Prostate gland (tissue), 2 donors: ENCODE data around the gene ADCY1.

Experiments used
- POLR2A ChIP-seq: fragments of 450-650 bp; IDR thresholded peaks from one replicate; pipeline ENCODE4 v1.6.1; 2016; ENCODE audit warnings: antibody characterized with exemption, mild to moderate bottlenecking
- TF ChIP-seq, protein P1 (sequence below), 4 experiments: fragments of 200-600 bp in 2 of 4; fragments of 450-650 bp in 2 of 4; sonication (generic) in 2 of 4; IDR thresholded peaks; 1 replicate in 3 of 4; 2 replicates in 1 of 4; pipeline ENCODE4 v1.5.1; 2016 to 2019; ENCODE audit warnings: antibody characterized with exemption in 4 of 4, mild to moderate bottlenecking in 2 of 4, moderate library complexity in 2 of 4

DNA sequence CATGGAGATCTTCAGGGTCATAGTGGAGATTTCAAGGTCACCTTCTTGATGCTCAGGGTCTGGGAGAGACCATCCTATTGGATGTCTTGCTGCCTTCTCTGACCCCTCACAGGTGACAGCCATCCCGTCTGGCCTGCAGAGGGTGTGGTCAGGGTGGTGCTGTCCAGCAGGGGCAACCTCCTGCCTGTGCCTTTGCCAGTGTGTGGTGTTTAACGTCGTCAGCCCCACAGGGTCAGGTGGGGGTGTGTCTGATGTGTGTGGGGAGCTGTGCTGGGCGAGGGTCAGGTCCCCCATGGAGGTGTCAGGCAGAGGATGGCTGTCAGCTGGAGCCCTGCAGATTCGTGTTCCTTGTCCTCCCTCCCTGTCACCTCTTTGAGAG, 16.5 kb downstream of the ADCY1 start:
- TF ChIP-seq, protein P1, sequence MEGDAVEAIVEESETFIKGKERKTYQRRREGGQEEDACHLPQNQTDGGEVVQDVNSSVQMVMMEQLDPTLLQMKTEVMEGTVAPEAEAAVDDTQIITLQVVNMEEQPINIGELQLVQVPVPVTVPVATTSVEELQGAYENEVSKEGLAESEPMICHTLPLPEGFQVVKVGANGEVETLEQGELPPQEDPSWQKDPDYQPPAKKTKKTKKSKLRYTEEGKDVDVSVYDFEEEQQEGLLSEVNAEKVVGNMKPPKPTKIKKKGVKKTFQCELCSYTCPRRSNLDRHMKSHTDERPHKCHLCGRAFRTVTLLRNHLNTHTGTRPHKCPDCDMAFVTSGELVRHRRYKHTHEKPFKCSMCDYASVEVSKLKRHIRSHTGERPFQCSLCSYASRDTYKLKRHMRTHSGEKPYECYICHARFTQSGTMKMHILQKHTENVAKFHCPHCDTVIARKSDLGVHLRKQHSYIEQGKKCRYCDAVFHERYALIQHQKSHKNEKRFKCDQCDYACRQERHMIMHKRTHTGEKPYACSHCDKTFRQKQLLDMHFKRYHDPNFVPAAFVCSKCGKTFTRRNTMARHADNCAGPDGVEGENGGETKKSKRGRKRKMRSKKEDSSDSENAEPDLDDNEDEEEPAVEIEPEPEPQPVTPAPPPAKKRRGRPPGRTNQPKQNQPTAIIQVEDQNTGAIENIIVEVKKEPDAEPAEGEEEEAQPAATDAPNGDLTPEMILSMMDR (IDR thresholded peaks at IDR 0.05): no peak
- TF ChIP-seq POLR2A: no peak
